AG10803 (cell line): Measurements from ENCODE around the gene ACSF2.
"Not testable (repeated sequence)": the region's sequence is repeated elsewhere in the genome, so short reads cannot be mapped to it uniquely, and the experiment has no call there.

Experiments used
- DNase-seq: peaks from one replicate; pipeline ENCODE4 v3.0.0; 2010; ENCODE audit warnings: low read depth
- H3K4me3 ChIP-seq: 2 replicates; pipeline ENCODE4 v1.5.1; 2011; ENCODE audit warnings: mild to moderate bottlenecking, low read length, control low read depth
- TF ChIP-seq, protein P1 (sequence below): conservative IDR thresholded peaks from 2 replicates; pipeline ENCODE4 v1.5.1; 2011; ENCODE audit warnings: mild to moderate bottlenecking, low read length, control low read depth, inconsistent platforms

Gene ACSF2

DNA sequence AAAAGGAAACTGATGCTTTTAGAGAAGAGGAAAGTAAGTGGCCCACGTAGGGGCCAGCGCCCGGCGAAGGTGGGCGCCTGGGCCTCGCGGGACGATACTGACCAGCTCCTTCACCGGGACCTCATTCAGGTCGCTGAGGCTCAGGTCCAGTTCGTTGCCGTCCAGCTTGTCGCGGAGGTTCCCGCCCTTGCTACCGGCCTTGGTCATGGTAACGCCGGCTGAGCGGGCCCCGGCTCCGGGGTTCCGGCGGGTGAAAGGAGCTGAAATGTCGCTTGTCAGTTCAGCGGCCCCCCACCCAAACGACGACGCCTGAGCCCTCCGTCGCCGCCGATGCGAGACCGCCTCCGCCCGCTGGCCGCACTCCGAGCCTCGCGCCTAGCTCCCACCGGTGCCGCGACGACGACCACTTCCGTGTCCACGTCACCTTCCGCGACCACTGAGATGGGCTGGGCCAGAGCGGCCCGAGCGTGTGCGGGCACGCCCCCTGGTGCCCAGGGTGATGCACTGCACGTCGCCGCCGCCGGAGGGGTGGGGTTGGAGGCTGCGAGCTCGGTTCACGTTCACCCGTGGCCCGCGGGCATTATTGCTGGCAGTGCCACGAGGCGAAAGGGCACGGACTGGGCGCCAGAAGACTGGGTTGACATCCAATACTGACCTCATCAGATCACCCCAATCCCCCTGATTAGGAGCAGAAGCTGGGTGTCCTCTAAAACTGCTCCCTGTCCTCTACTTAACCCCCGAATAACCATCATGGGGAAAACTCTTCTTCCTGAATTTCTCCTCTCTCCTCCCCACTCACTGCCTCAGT is 28.7 kb upstream of the ACSF2 start, which contains the start of gene LRRC59:
Gene LRRC59 (minus strand): TSS at position 413 of the 808 bp plus-strand sequence. CDS start 206 bp downstream, at position 207.
- H3K4me3 ChIP-seq: peak within 1 kb of the TSS; percentile 98
- TF ChIP-seq, protein P1, sequence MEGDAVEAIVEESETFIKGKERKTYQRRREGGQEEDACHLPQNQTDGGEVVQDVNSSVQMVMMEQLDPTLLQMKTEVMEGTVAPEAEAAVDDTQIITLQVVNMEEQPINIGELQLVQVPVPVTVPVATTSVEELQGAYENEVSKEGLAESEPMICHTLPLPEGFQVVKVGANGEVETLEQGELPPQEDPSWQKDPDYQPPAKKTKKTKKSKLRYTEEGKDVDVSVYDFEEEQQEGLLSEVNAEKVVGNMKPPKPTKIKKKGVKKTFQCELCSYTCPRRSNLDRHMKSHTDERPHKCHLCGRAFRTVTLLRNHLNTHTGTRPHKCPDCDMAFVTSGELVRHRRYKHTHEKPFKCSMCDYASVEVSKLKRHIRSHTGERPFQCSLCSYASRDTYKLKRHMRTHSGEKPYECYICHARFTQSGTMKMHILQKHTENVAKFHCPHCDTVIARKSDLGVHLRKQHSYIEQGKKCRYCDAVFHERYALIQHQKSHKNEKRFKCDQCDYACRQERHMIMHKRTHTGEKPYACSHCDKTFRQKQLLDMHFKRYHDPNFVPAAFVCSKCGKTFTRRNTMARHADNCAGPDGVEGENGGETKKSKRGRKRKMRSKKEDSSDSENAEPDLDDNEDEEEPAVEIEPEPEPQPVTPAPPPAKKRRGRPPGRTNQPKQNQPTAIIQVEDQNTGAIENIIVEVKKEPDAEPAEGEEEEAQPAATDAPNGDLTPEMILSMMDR: peak; percentile 79
- DNase-seq: peak; percentile 80

DNA sequence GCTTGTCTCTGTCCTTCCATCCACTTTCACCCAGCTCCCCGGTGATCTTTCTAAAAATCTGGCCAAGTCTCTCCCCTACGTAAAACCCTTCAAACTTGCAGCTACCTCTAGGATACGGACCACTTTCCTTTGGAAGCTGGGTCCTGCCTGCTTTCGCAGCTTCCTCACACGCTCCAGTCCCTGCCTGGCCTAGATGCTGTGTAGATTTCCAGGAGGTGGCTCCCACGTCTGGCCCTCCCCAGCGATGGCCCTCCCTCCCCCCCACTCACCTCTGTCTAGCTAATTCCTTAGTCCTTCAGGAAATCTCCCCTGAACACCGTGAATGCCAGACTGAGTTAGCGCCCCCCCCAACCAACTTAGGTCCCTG is 28.1 kb upstream of the ACSF2 start:
- TF ChIP-seq, protein P1: no peak
- no peak overlapping the region for H3K4me3 ChIP-seq
- DNase-seq: no peak

DNA sequence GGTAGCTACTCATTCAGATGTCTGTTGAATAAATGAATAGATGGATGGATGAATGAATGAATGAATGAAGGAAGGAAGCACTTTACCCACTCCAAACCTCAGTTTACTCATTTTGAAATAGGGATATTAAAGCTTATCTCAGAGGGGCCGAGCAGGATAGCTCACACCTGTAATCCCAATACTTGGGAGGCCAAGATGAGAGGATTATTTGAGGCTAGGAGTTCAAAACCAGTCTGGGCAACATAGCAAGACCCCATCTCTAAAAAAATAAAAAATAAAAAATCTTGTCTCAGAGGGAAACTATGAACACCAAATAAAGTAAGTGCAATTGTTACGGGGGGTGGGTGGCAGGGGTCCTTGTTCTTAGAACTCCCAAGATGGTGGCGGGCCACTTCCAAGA is 27.3 kb upstream of the ACSF2 start:
- not testable (repeated sequence) for DNase-seq

DNA sequence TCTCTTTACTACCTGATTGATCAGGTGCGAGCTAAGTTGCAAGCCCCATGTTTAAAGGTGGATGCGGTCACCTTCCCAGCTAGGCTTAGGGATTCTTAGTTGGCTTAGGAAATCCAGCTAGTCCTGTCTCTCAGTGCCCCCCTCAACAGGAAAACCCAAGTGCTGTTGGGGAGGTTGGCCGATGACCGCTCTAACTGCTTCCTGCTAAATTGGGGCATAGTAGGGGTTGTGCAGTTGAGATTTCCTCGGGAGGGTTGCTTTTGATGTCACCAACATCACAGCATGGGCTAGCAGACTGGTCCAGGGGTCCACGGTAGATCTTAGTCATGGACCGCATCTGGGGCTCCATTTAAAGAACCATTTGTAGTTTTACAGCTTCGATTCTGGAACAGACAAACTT is 26.4 kb upstream of the ACSF2 start:
- not testable (repeated sequence) for H3K4me3 ChIP-seq, DNase-seq

More for the DNA sequence above, 27.3 kb upstream of the ACSF2 start:
- H3K4me3 ChIP-seq: not testable (repeated sequence)

DNA sequence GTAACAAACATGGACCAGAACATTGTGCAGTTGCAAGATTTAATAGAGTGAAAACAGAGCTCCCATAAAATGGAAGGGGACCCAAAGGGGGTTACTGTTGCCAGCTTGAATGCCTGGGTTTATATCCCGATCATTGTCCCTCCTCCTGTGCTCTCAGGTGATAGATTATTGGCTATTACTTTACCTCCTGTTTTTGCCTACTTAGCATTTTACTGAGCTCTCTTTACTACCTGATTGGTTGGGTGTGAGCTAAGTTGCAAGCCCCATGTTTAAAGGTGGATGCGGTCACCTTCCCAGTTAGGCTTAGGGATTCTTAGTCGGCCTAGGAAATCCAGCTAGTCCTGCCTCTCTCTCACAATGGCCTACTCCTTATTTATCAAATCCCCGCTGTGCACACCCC is 20.7 kb upstream of the ACSF2 start:
- DNase-seq, H3K4me3 ChIP-seq: not testable (repeated sequence)

DNA sequence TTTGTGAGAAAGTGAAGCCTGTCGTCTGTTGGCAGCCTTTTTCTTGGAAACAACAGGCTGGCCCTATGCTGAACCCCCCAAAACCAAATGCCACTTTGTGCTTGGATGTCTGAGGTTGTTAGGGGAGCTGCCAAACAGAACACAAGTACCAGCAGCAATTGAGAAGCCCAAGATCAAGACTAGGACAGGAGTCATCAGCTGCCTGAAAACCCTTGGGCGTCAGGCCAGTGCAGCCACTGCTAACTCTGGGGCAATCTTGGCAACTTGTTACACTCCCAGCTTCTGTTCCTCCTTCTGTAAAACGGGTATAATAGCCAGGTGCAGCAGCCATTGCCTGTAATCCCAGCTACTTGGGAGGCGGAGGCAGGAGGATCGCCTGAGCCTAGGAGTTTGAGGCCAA is 19.4 kb upstream of the ACSF2 start:
- no peak for DNase-seq
- no peak overlapping the region for H3K4me3 ChIP-seq
- TF ChIP-seq, protein P1: no peak

DNA sequence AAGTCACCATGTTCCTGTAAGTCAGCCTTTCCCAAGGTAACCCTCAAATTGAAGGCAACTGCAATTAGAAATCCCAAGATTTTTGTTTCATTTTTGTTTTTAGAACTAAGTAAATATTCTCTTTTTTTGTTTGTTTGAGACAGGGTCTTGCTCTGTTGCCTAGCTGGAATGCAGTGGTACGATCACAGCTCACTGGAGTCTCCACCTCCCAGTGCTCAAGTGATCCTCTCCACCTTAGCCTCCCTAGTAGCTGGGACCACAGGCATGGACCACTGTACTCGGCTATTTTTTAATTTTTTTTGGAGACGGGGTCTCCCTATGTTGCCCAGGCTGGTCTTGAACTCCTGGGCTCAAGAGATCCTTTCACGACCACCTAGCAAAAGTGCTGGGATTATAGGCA is 18.1 kb upstream of the ACSF2 start:
- TF ChIP-seq, protein P1: no peak
- no peak for DNase-seq
- no peak overlapping the region for H3K4me3 ChIP-seq

DNA sequence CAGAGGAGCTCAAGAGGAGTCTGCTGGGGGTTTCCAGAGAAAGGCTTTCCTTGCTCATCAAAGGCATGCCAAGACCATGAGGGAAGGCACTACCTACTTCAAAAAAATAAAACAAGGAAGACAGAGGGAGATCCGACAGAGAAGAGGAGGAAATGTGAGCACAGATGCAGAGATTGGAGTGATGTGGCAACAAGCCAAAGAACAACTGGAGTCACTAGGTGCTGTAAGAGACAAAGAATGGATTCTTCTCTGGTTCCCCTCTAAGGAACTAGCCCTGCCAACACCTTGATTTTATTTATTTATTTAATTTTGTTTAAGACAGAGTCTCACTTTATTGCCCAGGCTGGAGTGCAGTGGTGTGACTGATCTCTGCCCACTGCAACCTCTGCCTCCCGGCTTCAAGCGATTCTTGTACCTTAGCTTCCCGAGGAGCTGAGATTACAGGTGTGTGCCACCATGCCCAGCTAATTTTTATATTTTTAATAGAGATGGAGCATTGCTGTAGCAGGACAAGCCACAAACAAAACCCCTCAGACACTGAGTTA is 13.8 kb upstream of the ACSF2 start:
- DNase-seq: no peak
- TF ChIP-seq, protein P1: no peak
- no peak overlapping the region for H3K4me3 ChIP-seq
